Frontal cortex (tissue), 4 donors: ENCODE measurements around the gene TRABD2B. TPM values are rescaled to one million over a fixed set of nuclear protein-coding genes. Genes with fewer than 3 reads are reported as not detected.

Experiments used
- DNase-seq, 2 donors: peaks; one replicate each; pipeline ENCODE4 v3.0.0; 2012; ENCODE audit warnings: low spot score in 2 of 2
- FAIRE-seq: peaks from 2 replicates; lab custom pipeline; 2012; peaks lifted over from hg19 to GRCh38; lab: Jason Lieb, UNC
- total RNA-seq: library from RNA; depleted of rRNA; stranded (reverse); fragments of >200 nt; gene quantifications from one replicate; pipeline ENCODE4 v1.2.3, GENCODE V29; 2014
- donor health status: control.
- donor health status: control.
- donor health status: control.

Gene TRABD2B
- total RNA-seq, 1 donor from 2014 or later = under 0.01 TPM

- DNase-seq (no peak), FAIRE-seq (no peak)
Measured at GRCh38 chr1:47868348-47868676, 128.9 kb downstream of the TRABD2B start.

- no peak for FAIRE-seq
- DNase-seq = no peak
Measured at GRCh38 chr1:47867438-47868347, 129.5 kb downstream of the TRABD2B start.

GRCh38 chr1:47866601-47867437, 130.4 kb downstream of the TRABD2B start:
- DNase-seq (no peak), FAIRE-seq (no peak)

- DNase-seq = no peak
- no peak for FAIRE-seq
Measured at GRCh38 chr1:47865881-47866535, 131.2 kb downstream of the TRABD2B start.

GRCh38 chr1:47859092-47859743, 138.0 kb downstream of the TRABD2B start:
- FAIRE-seq (no peak), DNase-seq (no peak)

- DNase-seq = no peak
- FAIRE-seq = no peak
Measured at GRCh38 chr1:47856996-47857395, 140.2 kb downstream of the TRABD2B start.

- FAIRE-seq = no peak
- no peak for DNase-seq
Measured at GRCh38 chr1:47855230-47855629, 142.0 kb downstream of the TRABD2B start.

- DNase-seq (no peak), FAIRE-seq (no peak)
Measured at GRCh38 chr1:47854552-47855144, 142.5 kb downstream of the TRABD2B start.

GRCh38 chr1:47853852-47854251, 143.3 kb downstream of the TRABD2B start:
- DNase-seq (no peak), FAIRE-seq (no peak)

- FAIRE-seq (no peak), DNase-seq (no peak)
Measured at GRCh38 chr1:47853059-47853458, 144.1 kb downstream of the TRABD2B start.

- DNase-seq (no peak), FAIRE-seq (no peak)
Measured at GRCh38 chr1:47852006-47852718, 145.0 kb downstream of the TRABD2B start.

GRCh38 chr1:47850451-47850850, 146.7 kb downstream of the TRABD2B start:
- FAIRE-seq (no peak), DNase-seq (no peak)

- no peak for DNase-seq
- no peak for FAIRE-seq
Measured at GRCh38 chr1:47849591-47850261, 147.5 kb downstream of the TRABD2B start.

GRCh38 chr1:47849005-47849521, 148.1 kb downstream of the TRABD2B start:
- no peak for DNase-seq
- FAIRE-seq = no peak

- no peak for FAIRE-seq
Measured at GRCh38 chr1:47847763-47848162, 149.4 kb downstream of the TRABD2B start.

GRCh38 chr1:47844558-47844955, 152.6 kb downstream of the TRABD2B start:
- FAIRE-seq = no peak
- DNase-seq = no peak

More at GRCh38 chr1:47847763-47848162, 149.4 kb downstream of the TRABD2B start:
- no peak for DNase-seq

- DNase-seq (no peak), FAIRE-seq (no peak)
Measured at GRCh38 chr1:47843781-47844557, 153.2 kb downstream of the TRABD2B start.
